ENCODE measurements around the gene FAM168B.

The FAM168B gene

DNA sequence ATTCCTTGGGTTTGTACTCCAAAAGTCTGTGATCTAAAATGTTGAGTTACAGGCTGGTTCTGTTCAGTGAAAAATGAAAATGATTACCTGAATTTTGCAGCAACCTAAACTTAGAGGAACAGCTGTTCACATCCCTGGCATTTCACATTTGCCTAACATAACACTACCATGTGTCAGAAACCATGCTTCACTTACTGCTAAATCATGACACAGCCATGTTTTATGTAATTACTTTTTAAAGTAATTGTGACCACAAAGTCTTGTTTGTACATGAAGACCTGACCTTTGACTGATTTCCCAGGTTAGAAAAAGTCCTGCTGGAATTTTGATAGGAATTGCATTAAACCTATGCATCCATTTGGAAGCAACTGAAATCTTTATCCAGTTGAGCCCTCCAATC lies 79.1 kb downstream of the FAM168B start:
- no peak for DNase-seq

DNA sequence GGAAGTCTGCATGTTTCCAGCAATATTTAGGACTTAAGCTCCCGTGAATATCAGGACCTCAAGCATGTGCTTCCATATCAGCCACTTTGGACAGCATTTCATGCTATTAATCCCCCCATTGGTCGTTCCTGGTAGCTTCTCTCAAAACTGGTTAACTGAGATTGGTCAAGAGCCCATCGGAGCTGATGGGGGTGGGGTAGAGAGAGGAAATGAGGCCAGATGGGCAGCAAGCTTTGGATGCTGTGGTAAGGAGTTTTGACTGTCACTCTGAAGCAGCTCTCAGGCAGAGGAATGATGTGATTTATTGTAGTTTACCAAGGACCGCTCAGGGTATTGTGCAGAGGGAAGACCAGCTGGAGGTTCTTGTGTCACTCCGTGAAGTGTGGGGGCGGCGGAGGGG lies 81.8 kb downstream of the FAM168B start:
- DNase-seq = no peak

DNA sequence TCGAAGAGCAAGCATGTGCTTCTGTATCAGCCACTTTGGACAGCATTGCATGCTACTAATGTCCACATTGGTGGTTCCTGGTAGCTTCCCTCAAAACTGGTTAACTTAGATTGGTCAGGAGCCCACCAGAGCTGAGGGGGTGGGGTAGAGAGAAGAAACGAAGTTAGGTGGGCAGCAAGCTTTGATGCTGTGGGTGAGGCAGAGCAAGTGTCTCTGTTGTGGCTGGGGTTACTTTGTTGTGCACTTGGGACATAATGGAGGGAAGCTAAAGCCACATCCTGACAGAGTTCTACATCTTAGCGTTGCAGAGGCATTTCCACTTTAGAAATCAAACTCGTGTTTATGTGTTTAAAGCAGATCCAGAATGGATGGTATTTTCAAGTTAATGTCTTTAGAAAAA lies 82.7 kb downstream of the FAM168B start:
- no peak for DNase-seq

DNA sequence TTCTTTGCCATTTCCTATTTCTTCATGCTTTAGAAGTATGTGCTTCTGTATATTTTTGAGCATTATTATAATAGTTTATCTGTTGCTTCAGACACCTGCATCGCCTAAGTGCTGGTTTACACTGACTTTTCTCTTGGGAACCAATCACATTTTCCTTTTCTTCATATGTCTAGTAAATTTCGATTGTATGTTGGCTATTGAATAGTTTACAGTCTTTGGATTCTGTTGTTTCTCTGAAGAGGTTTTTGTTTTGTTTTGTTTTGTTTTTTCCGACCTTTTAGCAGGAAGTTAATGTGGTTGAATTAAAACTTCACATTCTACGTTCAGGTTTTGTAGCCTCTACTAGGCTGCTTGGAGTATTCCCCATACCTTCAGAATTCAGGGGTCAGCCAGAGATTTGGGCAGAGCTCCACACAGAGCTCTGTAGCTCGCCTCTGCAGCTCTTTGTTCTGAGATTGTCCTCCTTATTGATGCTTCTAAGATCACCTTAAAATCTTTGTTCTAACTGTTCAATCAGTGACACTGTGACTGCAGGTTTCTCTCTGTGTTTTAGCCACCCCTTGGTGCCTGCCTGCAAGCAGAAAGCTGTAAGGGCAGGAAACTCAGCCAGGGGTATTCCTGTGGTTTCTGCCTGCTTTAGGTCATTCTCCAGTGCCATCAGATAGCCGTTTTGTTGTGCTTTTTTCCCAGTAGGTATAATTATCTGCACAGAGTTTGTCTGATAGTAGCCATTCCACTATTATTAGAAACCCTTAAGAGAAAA lies 83.4 kb downstream of the FAM168B start:
- DNase-seq = no peak

DNA sequence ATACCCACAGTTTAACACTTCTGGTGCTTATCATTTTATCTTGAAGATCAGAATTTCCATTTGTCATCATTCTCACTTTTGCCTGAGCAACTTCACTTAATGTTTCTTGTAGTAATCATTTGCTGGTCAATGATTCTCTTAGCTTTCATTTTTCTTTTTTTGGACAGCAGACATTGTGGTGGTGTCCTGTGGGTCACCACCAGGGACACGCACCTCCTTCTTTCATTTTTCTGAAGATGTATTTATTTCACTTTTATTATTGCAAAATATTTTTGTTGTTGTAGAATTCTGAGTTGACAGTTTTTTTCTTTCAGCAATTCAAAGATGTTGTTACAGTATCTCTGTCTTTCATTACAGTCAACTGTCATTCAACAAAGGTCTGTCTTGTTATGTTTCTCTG lies 84.3 kb downstream of the FAM168B start:
- DNase-seq = no peak

DNA sequence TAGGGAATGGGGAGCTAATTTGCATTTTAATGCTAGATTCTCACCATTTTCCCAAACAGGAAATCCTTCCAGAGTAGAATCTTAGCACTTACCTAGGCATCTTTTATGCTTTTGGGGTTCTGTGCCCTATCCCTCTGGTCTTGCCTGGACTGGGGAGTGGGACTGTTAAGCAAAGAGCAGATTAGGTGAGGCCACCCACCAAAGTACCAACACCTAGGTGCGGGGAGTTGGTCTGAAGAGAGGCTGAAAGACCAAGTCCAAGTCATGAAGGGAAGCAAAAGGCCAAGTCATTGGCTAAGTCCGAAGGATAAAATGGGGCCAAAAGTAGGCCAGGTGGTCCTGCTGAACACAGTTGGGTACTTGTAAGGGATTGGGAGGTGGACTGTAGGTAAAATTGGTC lies 86.7 kb downstream of the FAM168B start:
- DNase-seq = no peak

DNA sequence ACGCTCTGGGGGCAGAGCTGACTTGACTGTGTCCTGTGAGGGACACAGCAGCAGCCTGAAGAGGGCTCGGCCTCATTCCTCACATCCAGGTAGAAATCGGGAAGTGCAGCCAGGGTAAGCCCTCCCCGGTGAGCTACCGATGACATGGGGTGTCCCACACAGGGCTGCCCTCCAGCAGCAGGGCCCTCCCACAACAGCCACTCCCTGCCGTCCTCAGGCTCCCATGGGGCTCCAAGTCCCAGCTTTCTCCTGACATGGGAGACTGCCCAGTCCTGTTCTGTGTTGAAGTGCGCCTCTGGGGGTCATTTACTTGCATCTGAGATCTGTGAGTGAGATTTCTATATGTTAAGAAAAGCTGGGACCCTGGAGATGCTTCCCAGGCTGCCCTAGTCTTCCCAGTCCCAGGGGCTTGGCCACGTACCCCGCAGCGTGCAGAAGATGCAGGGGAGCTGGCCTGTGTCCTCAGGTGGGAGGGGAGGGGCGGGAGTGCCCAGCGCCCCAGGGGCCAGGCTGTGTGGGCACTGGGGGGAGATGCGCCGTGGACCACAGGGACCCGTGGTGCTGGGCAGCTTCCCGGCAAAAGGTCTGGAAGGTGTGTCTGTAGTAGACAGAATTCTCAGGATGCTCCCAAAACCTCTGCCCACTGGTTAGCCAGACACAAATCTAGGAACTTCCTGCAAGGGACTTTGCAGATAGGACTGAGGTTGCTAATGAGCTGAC lies 87.9 kb downstream of the FAM168B start:
- DNase-seq = no peak

DNA sequence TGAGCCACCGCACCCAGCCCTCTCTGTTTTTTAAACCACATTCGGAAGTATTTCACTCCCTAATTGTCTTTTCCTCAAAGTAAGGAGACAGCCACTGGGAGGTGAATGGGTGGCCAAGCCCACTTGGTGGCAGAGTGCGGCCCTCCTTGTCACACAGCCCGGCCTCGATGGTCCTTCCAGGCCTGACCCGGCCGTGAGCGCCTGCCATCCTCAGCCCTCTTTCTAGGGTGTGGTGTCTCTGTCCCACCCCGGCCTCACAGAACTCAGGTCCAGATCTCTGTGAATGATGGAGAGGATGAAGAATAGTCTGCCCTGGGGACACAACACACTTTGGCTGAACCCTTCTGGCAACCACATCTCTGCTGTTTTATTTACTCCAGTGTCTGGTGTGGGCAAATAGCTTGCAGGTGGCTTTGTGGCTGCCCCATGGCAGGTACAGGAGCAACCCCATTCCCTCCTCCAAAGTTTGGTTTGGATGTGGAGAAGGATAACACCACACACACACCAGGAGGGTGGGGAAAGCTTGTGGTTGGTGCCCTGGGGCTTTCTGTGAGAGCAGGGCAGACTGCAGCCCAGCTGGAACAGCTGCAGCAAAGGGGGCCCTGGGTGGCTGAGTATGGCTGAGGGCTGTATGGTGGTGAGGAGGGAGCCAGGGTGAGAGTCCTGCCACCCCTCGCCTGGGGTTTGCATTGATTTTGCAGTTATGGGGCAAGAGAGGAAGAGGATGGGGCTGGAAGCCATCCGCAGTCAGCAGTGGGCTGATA lies 88.6 kb downstream of the FAM168B start:
- DNase-seq = no peak

DNA sequence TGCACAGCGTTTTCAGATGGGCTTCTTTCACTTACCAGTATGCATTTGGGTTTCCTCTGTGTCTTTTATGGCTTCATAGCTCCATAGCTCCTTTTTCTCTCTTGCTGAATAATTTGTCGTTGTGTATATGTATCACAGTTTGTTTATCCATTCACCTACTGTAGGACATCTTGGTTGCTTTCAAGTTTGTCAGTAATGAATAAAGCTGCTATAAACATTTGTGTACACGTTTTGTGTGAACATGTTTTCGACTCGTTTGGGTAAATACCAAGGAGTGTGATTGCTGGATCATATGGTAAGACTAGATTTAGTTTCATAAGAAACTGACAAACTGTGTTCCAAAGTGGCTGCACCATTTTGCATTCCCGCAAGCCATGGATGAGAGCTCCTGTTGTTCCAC lies 94.7 kb downstream of the FAM168B start:
- no peak for DNase-seq

Measured in stimulated activated CD8-positive, alpha-beta memory T cell treated with anti-CD3 and anti-CD28 coated beads, Interleukin-4, amount 100 ng/mL, for 48 hours (primary cell).